Measurements from ENCODE around the gene BAZ2A. TPM values are rescaled to one million over a fixed set of nuclear protein-coding genes. Genes with fewer than 3 reads are reported as not detected.
A peak's percentile ranks its signal among the peaks of the same experiment; 100 is the strongest.

Gene BAZ2A
- total RNA-seq, 5 donors from 2014 or later (not counting 1 experiment from before 2014, with no cell fraction given): 149 to 257 (median 172) TPM

DNA sequence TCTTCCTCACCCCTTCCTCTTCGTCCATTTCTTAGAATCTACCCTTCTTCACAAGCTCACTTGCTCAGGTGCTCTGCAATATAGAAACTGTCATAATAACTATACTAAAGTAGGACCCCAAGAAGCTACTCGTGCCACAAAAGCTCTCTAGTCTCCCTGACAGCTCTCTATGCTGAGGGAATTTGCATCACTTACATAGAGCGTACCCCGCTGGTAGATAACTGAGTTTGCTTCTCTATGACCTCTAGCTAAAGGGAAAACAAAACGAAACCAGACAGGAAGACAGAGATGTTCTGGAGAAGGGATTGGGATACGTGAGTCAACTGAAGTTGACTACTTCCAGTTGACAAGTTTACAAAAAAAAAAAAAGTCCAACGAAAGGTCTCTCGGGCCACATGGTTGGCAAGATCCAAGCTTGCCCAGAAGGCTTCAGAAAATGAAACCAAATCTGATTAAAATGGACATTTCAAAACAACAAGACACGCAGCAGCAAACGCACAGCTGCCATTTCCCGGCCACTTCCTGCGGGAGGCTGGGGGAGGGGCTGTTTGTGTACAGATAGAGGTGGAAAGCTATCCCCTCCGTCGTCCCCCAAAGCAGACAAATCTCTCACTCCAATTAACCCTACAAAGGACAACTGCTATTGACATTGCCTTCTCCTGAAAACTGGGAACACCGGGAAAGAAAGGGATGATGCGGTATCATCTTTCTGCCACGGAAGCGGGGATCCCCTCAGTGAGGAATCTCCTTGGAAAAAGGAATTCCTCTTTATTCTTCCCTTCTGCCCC, 1.3 kb downstream of the BAZ2A start:
- Histone ChIP-seq H3K27ac (ENCODE audit: low read length) (peak overlapping the region; percentile 89), H3K36me3 (ENCODE audit: control insufficient read depth in 2 of 2, extremely low read depth in 1 of 2, insufficient read depth in 1 of 2, low read length in 1 of 2) (peaks cover 4 to 19% of the 10 kb centered on the region in 2 donors), H3K9me3 (no peaks in the 10 kb centered on the region), H3K4me1 (ENCODE audit: control insufficient read depth in 1 of 2, extremely low read depth in 1 of 2, insufficient read depth in 2 of 2, low read length in 2 of 2) (peaks cover 28 to 63% of the 10 kb centered on the region in 2 experiments), H3K4me3 (ENCODE audit: control insufficient read depth in 1 of 2, extremely low read depth in 1 of 2, low read length in 1 of 2) (peak overlapping the region; percentile 98 to 100), H3K27me3 (replicated peaks in 1 of 2; ENCODE audit: control insufficient read depth in 2 of 2, extremely low read depth in 1 of 2, insufficient read depth in 2 of 2, low read length in 1 of 2) (no peaks in the 10 kb centered on the region)
- ATAC-seq (replicated peaks in 1 of 4) (peak; percentile 28 to 51 (median 42)), DNase-seq (peak; percentile 40 to 84 (median 76))
- 3% methylated on average over 5 of the region's 18 CpGs for WGBS (ENCODE audit: insufficient coverage)
- Mint-ChIP-seq H3K36me3 (peaks cover 19% of the 10 kb centered on the region), H3K4me1 (peaks cover 67 to 80% (median 73%) of the 10 kb centered on the region in 3 donors), H3K4me3 (peak overlapping the region; percentile 86 to 100 (median 93)), H3K27me3 (no peaks in the 10 kb centered on the region), H3K27ac (peak overlapping the region; percentile 91 to 94), H3K9me3 (no peaks in the 10 kb centered on the region)
- CTCF ChIA-PET: interaction anchor here (0.6 to 1.9 kb wide), 28 partner anchors 8 to 885 kb away, joined by 3 to 27 read pairs (median 4); partner anchors contain the start of genes ATP5F1B (in 1 of the 2), GLS2 (in 1 of the 2), NACA (in 1 of the 2) and RBMS2 (in 1 of the 2)
- POLR2A ChIA-PET: interaction anchor here (0.6 to 1.9 kb wide), 19 partner anchors 7 to 1128 kb away, joined by 3 to 15 read pairs (median 4); partner anchors contain the start of genes ARHGAP9 (in 1 of the 2), ORMDL2 (in 1 of the 2) and SARNP (in 1 of the 2)

GRCh38 chr12:56626701-56627100, 3.4 kb downstream of the BAZ2A start:
- peaks cover 26% of the 10 kb centered on the region for H3K36me3 Mint-ChIP-seq
- peak overlapping the region in 2 of 3 donors; percentile 17 to 100 for H3K4me3 Mint-ChIP-seq
- peak overlapping the region; percentile 55 to 62 for H3K27ac Mint-ChIP-seq
- Histone ChIP-seq H3K9me3 (no peaks in the 10 kb centered on the region), H3K4me1 (ENCODE audit: control insufficient read depth in 1 of 2, extremely low read depth in 1 of 2, insufficient read depth in 2 of 2, low read length in 2 of 2) (peaks cover 12 to 51% of the 10 kb centered on the region in 2 experiments), H3K27me3 (replicated peaks in 1 of 2; ENCODE audit: control insufficient read depth in 2 of 2, extremely low read depth in 1 of 2, insufficient read depth in 2 of 2, low read length in 1 of 2) (no peaks in the 10 kb centered on the region), H3K27ac (ENCODE audit: low read length) (no peak overlapping the region), H3K36me3 (ENCODE audit: control insufficient read depth in 2 of 2, extremely low read depth in 1 of 2, insufficient read depth in 1 of 2, low read length in 1 of 2) (peaks cover 4 to 24% of the 10 kb centered on the region in 2 donors), H3K4me3 (ENCODE audit: control insufficient read depth in 1 of 2, extremely low read depth in 1 of 2, low read length in 1 of 2) (no peak overlapping the region)
- no peaks in the 10 kb centered on the region for H3K9me3 Mint-ChIP-seq
- CTCF ChIA-PET: interaction anchor here in 1 of 2 donors (0.8 to 1.0 kb wide), 2 partner anchors 9 to 10 kb away, joined by 3 to 5 read pairs; no protein-coding TSS in a partner anchor
- POLR2A ChIA-PET: interaction anchor here (0.7 to 1.8 kb wide), 3 partner anchors 10 to 622 kb away, joined by 3 to 6 read pairs (median 4); no protein-coding TSS in a partner anchor
- peaks cover 67 to 74% (median 68%) of the 10 kb centered on the region in 3 donors for H3K4me1 Mint-ChIP-seq
- H3K27me3 Mint-ChIP-seq: no peaks in the 10 kb centered on the region
- ATAC-seq (replicated peaks in 1 of 4): no peak
- DNase-seq: no peak

- Mint-ChIP-seq H3K9me3 (no peaks in the 10 kb centered on the region), H3K4me3 (no peak overlapping the region), H3K27ac (no peak overlapping the region), H3K36me3 (peaks cover 39% of the 10 kb centered on the region), H3K27me3 (no peaks in the 10 kb centered on the region), H3K4me1 (peaks cover 61 to 74% (median 71%) of the 10 kb centered on the region in 3 donors)
- ATAC-seq (replicated peaks in 1 of 4) (no peak), DNase-seq (no peak)
- Histone ChIP-seq H3K36me3 (ENCODE audit: control insufficient read depth in 2 of 2, extremely low read depth in 1 of 2, insufficient read depth in 1 of 2, low read length in 1 of 2) (peaks cover 3 to 47% of the 10 kb centered on the region in 2 donors), H3K27me3 (replicated peaks in 1 of 2; ENCODE audit: control insufficient read depth in 2 of 2, extremely low read depth in 1 of 2, insufficient read depth in 2 of 2, low read length in 1 of 2) (no peaks in the 10 kb centered on the region), H3K4me1 (ENCODE audit: control insufficient read depth in 1 of 2, extremely low read depth in 1 of 2, insufficient read depth in 2 of 2, low read length in 2 of 2) (peaks cover 0 to 26% of the 10 kb centered on the region in 2 experiments), H3K27ac (ENCODE audit: low read length) (no peak overlapping the region), H3K9me3 (no peaks in the 10 kb centered on the region), H3K4me3 (ENCODE audit: control insufficient read depth in 1 of 2, extremely low read depth in 1 of 2, low read length in 1 of 2) (no peak overlapping the region)
- CTCF ChIA-PET: interaction anchor here in 1 of 2 donors (0.6 to 4.3 kb wide), 2 partner anchors 14 to 49 kb away, joined by 3 to 23 read pairs; no protein-coding TSS in a partner anchor
- POLR2A ChIA-PET: interaction anchor here in 1 of 2 donors (0.6 kb wide), 1 partner anchor 35 kb away, joined by 3 read pairs; no protein-coding TSS in a partner anchor
- WGBS (ENCODE audit: insufficient coverage): no CpG with 5 or more reads among the region's 1 CpG
These were observed 7.6 kb downstream of the BAZ2A start for GRCh38 chr12:56622535-56622934.

DNA sequence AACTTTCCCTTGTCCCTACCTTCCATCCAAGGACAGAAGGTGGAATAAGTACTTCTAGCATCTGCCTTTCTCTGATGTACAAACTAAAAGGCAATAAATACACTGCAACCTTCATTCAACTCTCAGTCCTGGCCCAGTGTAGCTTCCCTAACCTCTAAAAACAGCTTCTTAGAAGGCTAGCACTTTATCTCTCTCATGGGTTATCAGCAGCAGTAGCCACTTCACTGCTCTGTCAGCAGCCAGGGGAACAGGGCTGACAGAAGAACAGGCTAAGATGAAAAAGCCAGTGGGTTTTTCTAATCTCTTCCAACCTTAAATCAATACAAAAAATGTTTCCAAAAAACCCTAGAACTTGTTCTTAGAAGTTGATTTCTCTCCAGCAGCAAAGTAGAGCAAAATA, 13.2 kb downstream of the BAZ2A start:
- no peaks in the 10 kb centered on the region for H3K4me1 ChIP-seq (ENCODE audit: control insufficient read depth in 1 of 2, extremely low read depth in 1 of 2, insufficient read depth in 2 of 2, low read length in 2 of 2)
- H3K27ac ChIP-seq (ENCODE audit: low read length): no peak overlapping the region
- no peak overlapping the region for H3K4me3 Mint-ChIP-seq
- H3K9me3 ChIP-seq: no peaks in the 10 kb centered on the region
- ATAC-seq (replicated peaks in 1 of 4) (no peak), DNase-seq (no peak)
- peaks cover 27 to 33% (median 32%) of the 10 kb centered on the region in 3 donors for H3K4me1 Mint-ChIP-seq
- H3K36me3 ChIP-seq (ENCODE audit: control insufficient read depth in 2 of 2, extremely low read depth in 1 of 2, insufficient read depth in 1 of 2, low read length in 1 of 2): peaks cover 17 to 78% of the 10 kb centered on the region in 2 donors
- no peaks in the 10 kb centered on the region for H3K27me3 ChIP-seq (replicated peaks in 1 of 2; ENCODE audit: control insufficient read depth in 2 of 2, extremely low read depth in 1 of 2, insufficient read depth in 2 of 2, low read length in 1 of 2)
- H3K27ac Mint-ChIP-seq: peak overlapping the region; percentile 22 to 42
- CTCF ChIA-PET: interaction anchor here in 1 of 2 donors (0.6 kb wide), 2 partner anchors 12 to 140 kb away, joined by 6 to 10 read pairs; no protein-coding TSS in a partner anchor
- H3K36me3 Mint-ChIP-seq: peaks cover 62% of the 10 kb centered on the region
- POLR2A ChIA-PET: interaction anchor here in 1 of 2 donors (0.5 kb wide), 1 partner anchor 280 kb away, joined by 6 read pairs; no protein-coding TSS in a partner anchor
- H3K27me3 Mint-ChIP-seq: no peaks in the 10 kb centered on the region
- H3K9me3 Mint-ChIP-seq: no peaks in the 10 kb centered on the region
- no peak overlapping the region for H3K4me3 ChIP-seq (ENCODE audit: control insufficient read depth in 1 of 2, extremely low read depth in 1 of 2, low read length in 1 of 2)

- Mint-ChIP-seq H3K36me3 (peaks cover 69% of the 10 kb centered on the region), H3K9me3 (no peaks in the 10 kb centered on the region), H3K4me3 (no peak overlapping the region), H3K4me1 (peaks cover 26 to 31% (median 30%) of the 10 kb centered on the region in 3 donors), H3K27ac (peak overlapping the region in 1 of 2 donors; percentile 11), H3K27me3 (no peaks in the 10 kb centered on the region)
- WGBS (ENCODE audit: insufficient coverage): no CpG with 5 or more reads among the region's 3 CpGs
- POLR2A ChIA-PET: no interaction called here
- H3K4me3 ChIP-seq (ENCODE audit: control insufficient read depth in 1 of 2, extremely low read depth in 1 of 2, low read length in 1 of 2): no peak overlapping the region
- peaks cover 17 to 85% of the 10 kb centered on the region in 2 donors for H3K36me3 ChIP-seq (ENCODE audit: control insufficient read depth in 2 of 2, extremely low read depth in 1 of 2, insufficient read depth in 1 of 2, low read length in 1 of 2)
- H3K9me3 ChIP-seq: no peaks in the 10 kb centered on the region
- no peaks in the 10 kb centered on the region for H3K27me3 ChIP-seq (replicated peaks in 1 of 2; ENCODE audit: control insufficient read depth in 2 of 2, extremely low read depth in 1 of 2, insufficient read depth in 2 of 2, low read length in 1 of 2)
- H3K4me1 ChIP-seq (ENCODE audit: control insufficient read depth in 1 of 2, extremely low read depth in 1 of 2, insufficient read depth in 2 of 2, low read length in 2 of 2): no peaks in the 10 kb centered on the region
- H3K27ac ChIP-seq (ENCODE audit: low read length): no peak overlapping the region
- CTCF ChIA-PET: interaction anchor here in 1 of 2 donors (0.6 kb wide), 3 partner anchors 8 to 63 kb away, joined by 3 to 6 read pairs (median 5); no protein-coding TSS in a partner anchor
- DNase-seq: no peak
- ATAC-seq (replicated peaks in 1 of 4): no peak
These were observed 13.9 kb downstream of the BAZ2A start for GRCh38 chr12:56616244-56616643.

DNA sequence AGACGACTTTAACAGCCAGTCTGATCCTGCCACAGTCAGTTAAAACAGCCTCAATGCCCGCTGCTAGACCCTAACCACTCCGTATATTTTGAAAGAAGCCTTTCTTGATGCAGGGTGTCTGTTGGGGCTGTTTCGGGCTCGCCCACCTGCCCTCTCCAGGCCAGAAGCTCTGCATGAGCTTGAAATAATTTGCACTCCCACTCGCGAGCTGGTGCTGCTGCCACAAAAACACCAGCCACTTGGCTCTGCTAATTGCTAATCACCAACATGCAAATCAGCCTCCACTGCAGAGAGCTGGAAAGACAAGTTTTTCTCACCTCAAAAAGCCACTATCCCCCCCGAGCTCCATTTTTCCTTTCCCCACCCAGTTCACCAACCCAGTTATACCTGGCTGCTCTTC, 15.5 kb downstream of the BAZ2A start:
- peaks cover 15 to 19% (median 17%) of the 10 kb centered on the region in 3 donors for H3K4me1 Mint-ChIP-seq
- Histone ChIP-seq H3K9me3 (no peaks in the 10 kb centered on the region), H3K4me1 (ENCODE audit: control insufficient read depth in 1 of 2, extremely low read depth in 1 of 2, insufficient read depth in 2 of 2, low read length in 2 of 2) (no peaks in the 10 kb centered on the region), H3K27ac (ENCODE audit: low read length) (no peak overlapping the region), H3K4me3 (ENCODE audit: control insufficient read depth in 1 of 2, extremely low read depth in 1 of 2, low read length in 1 of 2) (no peak overlapping the region), H3K36me3 (ENCODE audit: control insufficient read depth in 2 of 2, extremely low read depth in 1 of 2, insufficient read depth in 1 of 2, low read length in 1 of 2) (peaks cover 32 to 89% of the 10 kb centered on the region in 2 donors), H3K27me3 (replicated peaks in 1 of 2; ENCODE audit: control insufficient read depth in 2 of 2, extremely low read depth in 1 of 2, insufficient read depth in 2 of 2, low read length in 1 of 2) (no peaks in the 10 kb centered on the region)
- no peak overlapping the region for H3K4me3 Mint-ChIP-seq
- ATAC-seq (replicated peaks in 1 of 4) (no peak), DNase-seq (no peak)
- H3K27me3 Mint-ChIP-seq: no peaks in the 10 kb centered on the region
- H3K27ac Mint-ChIP-seq: no peak overlapping the region
- CTCF ChIA-PET: interaction anchor here in 1 of 2 donors (1.3 kb wide), 1 partner anchor 14 kb away, joined by 6 read pairs; no protein-coding TSS in a partner anchor
- POLR2A ChIA-PET: interaction anchor here in 1 of 2 donors (1.0 kb wide), 1 partner anchor 71 kb away, joined by 3 read pairs; no protein-coding TSS in a partner anchor
- WGBS (ENCODE audit: insufficient coverage): 84% methylated on average over 5 of the region's 8 CpGs
- peaks cover 80% of the 10 kb centered on the region for H3K36me3 Mint-ChIP-seq
- no peaks in the 10 kb centered on the region for H3K9me3 Mint-ChIP-seq
